ENCODE data around the gene LECT2. TPM values are rescaled to one million over a fixed set of nuclear protein-coding genes. Genes with fewer than 3 reads are reported as not detected.

Gene LECT2
- polyA plus RNA-seq, 2 donors = not detected

DNA sequence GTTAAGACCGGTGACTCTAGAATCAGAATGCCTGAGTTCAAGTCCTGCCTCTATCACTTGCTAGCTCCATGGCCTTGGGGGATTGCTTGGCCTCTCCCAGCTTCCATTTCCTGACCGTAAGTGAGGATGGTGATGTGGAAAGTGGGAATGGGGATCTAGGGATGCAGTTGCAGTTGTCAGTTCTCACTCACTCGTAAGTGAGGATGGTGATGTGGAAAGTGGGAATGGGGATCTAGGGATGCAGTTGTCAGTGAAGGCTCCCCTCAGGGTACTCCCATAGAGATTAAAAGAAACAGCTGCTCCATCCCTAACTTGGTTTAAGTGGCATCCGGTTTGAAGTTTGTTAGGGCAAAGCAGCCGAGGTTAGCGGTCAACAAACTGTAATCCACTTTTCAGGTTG is 56.1 kb downstream of the LECT2 start:
- 86 to 87% methylated on average over 6 of the region's 6 CpGs for WGBS, 2 donors
- Histone ChIP-seq H3K27me3 (ENCODE audit: control insufficient read depth in 1 of 2, insufficient read depth in 2 of 2, low read length in 2 of 2) (peaks cover 0 to 2% of the 10 kb centered on the region in 2 donors), H3K36me3 (ENCODE audit: control insufficient read depth in 2 of 2, insufficient read depth in 2 of 2, low read length in 1 of 2) (no peaks in the 10 kb centered on the region), H3K27ac (ENCODE audit: low read depth in 2 of 2, low read length in 1 of 2) (no peak overlapping the region), H3K9me3 (ENCODE audit: control insufficient read depth in 2 of 2, insufficient read depth in 1 of 2, low read depth in 1 of 2, low read length in 1 of 2) (no peaks in the 10 kb centered on the region), H3K4me1 (ENCODE audit: control insufficient read depth in 2 of 2, insufficient read depth in 2 of 2, low read length in 1 of 2) (no peaks in the 10 kb centered on the region), H3K4me3 (ENCODE audit: low read depth in 1 of 2, low read length in 2 of 2) (no peak overlapping the region)

Other genes starting within 250 kb of the LECT2 start
- 1 to 10 TPM in 1 of 2 donors, under 1 TPM in 1; 0.24 to 1.2 TPM for gene SLC25A48, start 120.3 kb downstream of the LECT2 start, polyA plus RNA-seq
- not detected for gene IL9, start 59.1 kb downstream of the LECT2 start, polyA plus RNA-seq
- gene TGFBI, start 74.0 kb upstream of the LECT2 start, polyA plus RNA-seq = 10 to 100 TPM; 13.9 to 14.0 TPM
- gene SMAD5, start 177.9 kb upstream of the LECT2 start, polyA plus RNA-seq = 1 to 10 TPM; 5.0 to 6.9 TPM
- gene SMIM32, start 238.2 kb upstream of the LECT2 start, polyA plus RNA-seq = not detected